GM12878 (cell line): Measurements from ENCODE around the gene EDN2. TPM values are rescaled to one million over a fixed set of nuclear protein-coding genes. Genes with fewer than 3 reads are reported as not detected.

Experiments used
- ATAC-seq: fragments of 200-7000 bp; cut with Tn5 transposase; 3 replicates; pipeline ENCODE4 v1.9.1; 2020; ENCODE audit warnings: mild to moderate bottlenecking, moderate library complexity
- BruUV-seq: library from RNA; stranded (reverse); fragments of 400-500 nt; replicated peaks from 2 replicates; lab custom pipeline; 2021; lab: Mats Ljungman, UMichigan
- CTCF ChIA-PET: fragments of 300-600 bp; sonication (Branson Sonifier 250); formaldehyde crosslinking; extraction: SDS; loops from one replicate; lab custom pipeline; 2021; ENCODE audit warnings: inconsistent platforms; lab: Yijun Ruan, JAX
- POLR2A ChIA-PET: fragments of 350-600 bp; formaldehyde crosslinking; extraction: SDS; loops from one replicate; lab custom pipeline; 2021; ENCODE audit warnings: inconsistent platforms; lab: Charles Lee
- RAD21 ChIA-PET: fragments of 300-600 bp; sonication (Branson Sonifier 250); formaldehyde crosslinking; loops from one replicate; lab custom pipeline; 2023; ENCODE audit warnings: antibody characterized with exemption; ENCODE audit not compliant: unreplicated experiment; lab: Charles Lee
- SMC1A ChIA-PET: fragments of 300-600 bp; sonication (Branson Sonifier 250); formaldehyde crosslinking; loops from one replicate; lab custom pipeline; 2023; ENCODE audit not compliant: unreplicated experiment, uncharacterized antibody; lab: Charles Lee
- DNase-seq: peaks from one replicate; pipeline ENCODE4 v3.0.0-alpha.2; 2011; ENCODE audit warnings: low read depth, low spot score
- FAIRE-seq: peaks from 3 replicates; lab custom pipeline; 2011; peaks lifted over from hg19 to GRCh38; lab: Jason Lieb, UNC
- H2AFZ ChIP-seq: 2 replicates; pipeline ENCODE4 v1.6.0; 2011; ENCODE audit warnings: low read depth, low read length, control low read depth; ENCODE audit not compliant: control insufficient read depth
- H3K27ac ChIP-seq: 2 replicates; pipeline ENCODE4 v1.5.1; 2011; ENCODE audit warnings: control low read depth; ENCODE audit not compliant: control insufficient read depth, insufficient read depth
- H3K27me3 ChIP-seq, 2 experiments: replicated peaks in 1 of 2; 2 replicates each; pipeline versions ENCODE4 v1.6.0 to v1.6.1; 2011; ENCODE audit warnings: low read length in 1 of 2; ENCODE audit not compliant: control insufficient read depth in 2 of 2, insufficient read depth in 2 of 2
- H3K36me3 ChIP-seq, 2 experiments: 2 replicates each; pipeline ENCODE4 v1.5.1; 2011; ENCODE audit warnings: low read length in 1 of 2; ENCODE audit not compliant: control insufficient read depth in 2 of 2, insufficient read depth in 2 of 2
- H3K4me1 ChIP-seq: 2 replicates; pipeline ENCODE4 v1.6.1; 2011; ENCODE audit warnings: mild to moderate bottlenecking, low read length, moderate library complexity, mixed read lengths; ENCODE audit not compliant: control insufficient read depth, insufficient read depth
- H3K4me2 ChIP-seq: 2 replicates; pipeline ENCODE4 v1.6.0; 2011; ENCODE audit warnings: control low read depth; ENCODE audit not compliant: control insufficient read depth, insufficient read depth
- H3K4me3 ChIP-seq: fragments of 200-600 bp; sonication (generic); 2 replicates; pipeline ENCODE4 v1.5.1; 2016
- H3K79me2 ChIP-seq: 2 replicates; pipeline ENCODE4 v1.6.0; 2011; ENCODE audit warnings: low read length; ENCODE audit not compliant: control insufficient read depth, insufficient read depth
- H3K9ac ChIP-seq: 2 replicates; pipeline ENCODE4 v1.8.0; 2011; ENCODE audit warnings: low read length, control low read depth, mixed read lengths; ENCODE audit not compliant: control insufficient read depth, insufficient read depth
- H3K9me3 ChIP-seq: replicated peaks from 3 replicates; pipeline ENCODE4 v1.5.1; 2011; ENCODE audit warnings: mild to moderate bottlenecking, low read length; ENCODE audit not compliant: control insufficient read depth, insufficient read depth
- H4K20me1 ChIP-seq: 2 replicates; pipeline ENCODE4 v1.6.0; 2011; ENCODE audit not compliant: control insufficient read depth, insufficient read depth
- ATF7 ChIP-seq: fragments of 450-650 bp; IDR thresholded peaks from 2 replicates; pipeline ENCODE4 v1.6.1; 2016; ENCODE audit warnings: low read depth, mild to moderate bottlenecking
- CEBPZ ChIP-seq: fragments of 150-350 bp; IDR thresholded peaks from 2 replicates; pipeline ENCODE4 v1.6.1; 2016; ENCODE audit warnings: low read depth, low read length
- CREB1 ChIP-seq: IDR thresholded peaks from 2 replicates; pipeline ENCODE4 v1.6.1; 2012; ENCODE audit warnings: low read depth, mild to moderate bottlenecking, inconsistent platforms
- IRF5 ChIP-seq: fragments of 450-650 bp; IDR thresholded peaks from 2 replicates; pipeline ENCODE4 v1.6.1; 2017; ENCODE audit warnings: borderline replicate concordance
- MAX ChIP-seq: IDR thresholded peaks from 2 replicates; pipeline ENCODE4 v1.6.1; 2012; ENCODE audit warnings: low read depth, low read length, improper control_type of control experiment
- NR2C2 ChIP-seq: IDR thresholded peaks from 2 replicates; pipeline ENCODE4 v1.6.1; 2011; ENCODE audit warnings: borderline replicate concordance, low read depth; ENCODE audit not compliant: control insufficient read depth, insufficient read length
- POLR2AphosphoS2 ChIP-seq: IDR thresholded peaks from 2 replicates; pipeline ENCODE4 v1.6.1; 2011; ENCODE audit warnings: low read depth, mild to moderate bottlenecking, low read length, improper control_type of control experiment, moderate library complexity
- SMARCA5 ChIP-seq: fragments of 450-650 bp; IDR thresholded peaks from 2 replicates; pipeline ENCODE4 v1.6.1; 2017; ENCODE audit warnings: mild to moderate bottlenecking
- ZNF592 ChIP-seq: fragments of 450-650 bp; IDR thresholded peaks from 2 replicates; pipeline ENCODE4 v1.6.1; 2017; ENCODE audit warnings: mild to moderate bottlenecking, moderate library complexity
- WGBS: methylation state at CpG from one replicate; pipeline ENCODE4 v1.1.6; 2016; ENCODE audit warnings: low lambda C conversion rate; ENCODE audit not compliant: insufficient replicate concordance, insufficient coverage; ENCODE audit errors: missing lambda C conversion rate; 5-methylcytosine and 5-hydroxymethylcytosine counted together
- in situ Hi-C: fragments of 300-500 bp; cut with MboI; formaldehyde crosslinking; loops from 9 replicates; pipeline ENCODE4 v1.14.3; 2018; ENCODE audit warnings: mixed read lengths
- intact Hi-C: fragments of 100-400 bp; cut with micrococcal nuclease; formaldehyde crosslinking; loops from one replicate; pipeline ENCODE4 v1.14.2; 2022; ENCODE audit not compliant: unreplicated experiment
- polyA plus RNA-seq, 11 experiments: library from polyadenylated mRNA; depleted of rRNA in 4 of 11; unstranded in 6 of 11; stranded (reverse) in 5 of 11; fragments of >200 nt; fragmentation: Nextera tagmentation in 4 of 11; fragmentation: Illumina TruSeq in 1 of 11; extraction: Ambion mirVana in 4 of 11; extraction: Trizol in 1 of 11; gene quantifications; 1 replicate in 1 of 11; 2 replicates in 10 of 11; pipeline versions ENCODE4 v1.2.1 to v1.2.3, GENCODE V29; 2011 to 2016; ENCODE audit warnings: inconsistent platforms in 2 of 11, missing spikeins in 2 of 11, low read depth in 1 of 11
- total RNA-seq, 4 experiments: library from RNA; depleted of rRNA in 3 of 4; stranded (reverse); fragments of >200 nt in 3 of 4; fragmentation: Illumina TruSeq in 1 of 4; extraction: Trizol in 1 of 4; gene quantifications; 2 replicates each; pipeline versions ENCODE4 v1.2.1 to v1.2.3, GENCODE V29; 2013 to 2021

Gene EDN2
- total and polyA plus RNA-seq, 10 of the 15 experiments (the other 5 are each of a cell fraction or from before 2014, with no cell fraction given) = 0.11 to 1.5 (median 0.43) TPM; not detected in 1

- SMC1A ChIA-PET = no interaction called here
- DNase-seq (no peak), ATAC-seq (no peak), FAIRE-seq (no peak)
- no peaks in the 10 kb centered on the region for H3K79me2 ChIP-seq
- in situ Hi-C loops (no loop called here), intact Hi-C loops (no loop called here)
- TF ChIP-seq ATF7 (no peak), NR2C2 (no peak), POLR2AphosphoS2 (no peak), SMARCA5 (no peak), MAX (no peak), CREB1 (no peak), CEBPZ (no peak), ZNF592 (no peak), IRF5 (no peak)
- H3K9me3 ChIP-seq = peaks cover 10% of the 10 kb centered on the region; the same call in 2 of the 3 replicates
- 63% methylated on average over 1 of the region's 4 CpGs for WGBS
- H3K4me3 ChIP-seq = no peak overlapping the region
- H3K36me3 ChIP-seq = no peaks in the 10 kb centered on the region
- CTCF ChIA-PET = no interaction called here
- RAD21 ChIA-PET = interaction anchor here (1.0 kb wide), 1 partner anchor 31 kb away, joined by 3 read pairs; no protein-coding TSS in a partner anchor
- no peaks in the 10 kb centered on the region for H3K4me1 ChIP-seq
- BruUV-seq = no TSS peak
- POLR2A ChIA-PET = no interaction called here
- H3K9ac ChIP-seq = no peak overlapping the region
- no peak overlapping the region for H3K27ac ChIP-seq
- H2AFZ ChIP-seq = no peak overlapping the region
- peaks cover 0 to 2% of the 10 kb centered on the region in 2 experiments; a peak in 2 of 4 replicates for H3K27me3 ChIP-seq
- H3K4me2 ChIP-seq = no peak overlapping the region
- H4K20me1 ChIP-seq = no peaks in the 10 kb centered on the region
Observed at GRCh38 chr1:41448821-41449220, 35.7 kb downstream of the EDN2 start.
